ENCODE results near the gene MX1. TPM values are rescaled to one million over a fixed set of nuclear protein-coding genes. Genes with fewer than 3 reads are reported as not detected.

The MX1 gene
- total and polyA plus RNA-seq, 2 of the 13 experiments (the other 11 are each of a cell fraction or from before 2014, with no cell fraction given) = 2.6 to 5.8 TPM

DNA sequence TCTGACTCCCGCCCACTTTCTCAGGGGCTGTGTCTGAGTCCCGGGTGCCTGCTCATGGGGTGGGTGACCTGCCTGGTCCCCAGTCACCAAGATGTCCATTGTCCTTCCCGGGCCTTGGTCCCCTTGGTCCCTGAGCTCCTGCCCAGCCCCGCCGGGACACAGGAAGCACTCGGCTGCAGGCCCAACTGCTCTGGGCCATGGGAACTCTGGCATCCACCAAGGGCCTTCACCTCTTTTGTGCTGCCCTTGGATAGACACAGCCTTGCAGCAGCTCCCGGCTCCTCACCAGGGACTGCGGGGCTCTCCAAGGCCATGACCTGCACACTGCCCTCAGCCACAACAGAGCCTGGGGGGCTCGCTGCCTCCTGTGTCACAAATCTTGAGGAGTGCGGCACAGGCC is 22.1 kb upstream of the MX1 start:
- Histone ChIP-seq H2AFZ (ENCODE audit: low read length) (no peak overlapping the region), H3K4me3 (replicated peaks in 1 of 3; ENCODE audit: insufficient read depth in 1 of 3, low read depth in 2 of 3, low read length in 3 of 3) (no peak overlapping the region), H3K27me3 (ENCODE audit: control insufficient read depth in 1 of 2, insufficient read depth in 2 of 2, low read length in 2 of 2) (no peaks in the 10 kb centered on the region), H4K20me1 (ENCODE audit: insufficient read depth, low read length) (no peaks in the 10 kb centered on the region), H3K4me1 (ENCODE audit: insufficient read depth, low read length) (no peaks in the 10 kb centered on the region), H3K9ac (ENCODE audit: insufficient read depth, low read depth, low read length) (no peak overlapping the region), H3K27ac (ENCODE audit: extremely low read length, insufficient read depth, low read length) (no peak overlapping the region), H3K4me2 (ENCODE audit: low read depth, low read length) (no peak overlapping the region), H3K79me2 (ENCODE audit: insufficient read depth, low read length) (no peaks in the 10 kb centered on the region), H3K9me3 (ENCODE audit: low read length) (no peaks in the 10 kb centered on the region), H3K36me3 (replicated peaks in 1 of 2; ENCODE audit: control insufficient read depth in 1 of 2, insufficient read depth in 2 of 2, low read length in 2 of 2) (peaks cover 5 to 23% of the 10 kb centered on the region in 2 experiments; a peak in 3 of 5 replicates)
- no TSS peak for BruUV-seq (replicated peaks)
- no peak for TF ChIP-seq ZNF772 (CRISPR knock-in tag; IDR thresholded peaks at IDR 0.05)
- no peak for TF ChIP-seq CREM (IDR thresholded peaks at IDR 0.05)
- TF ChIP-seq CREM (CRISPR knock-in tag; IDR thresholded peaks at IDR 0.05) = no peak
- TF ChIP-seq ZNF276 (CRISPR knock-in tag; IDR thresholded peaks at IDR 0.05; ENCODE audit: low read depth) = no peak
- no peak for TF ChIP-seq MLX (CRISPR knock-in tag; IDR thresholded peaks at IDR 0.05)
- no peak for TF ChIP-seq NFKBIZ (CRISPR knock-in tag; IDR thresholded peaks at IDR 0.05)
- TF ChIP-seq, protein P1, sequence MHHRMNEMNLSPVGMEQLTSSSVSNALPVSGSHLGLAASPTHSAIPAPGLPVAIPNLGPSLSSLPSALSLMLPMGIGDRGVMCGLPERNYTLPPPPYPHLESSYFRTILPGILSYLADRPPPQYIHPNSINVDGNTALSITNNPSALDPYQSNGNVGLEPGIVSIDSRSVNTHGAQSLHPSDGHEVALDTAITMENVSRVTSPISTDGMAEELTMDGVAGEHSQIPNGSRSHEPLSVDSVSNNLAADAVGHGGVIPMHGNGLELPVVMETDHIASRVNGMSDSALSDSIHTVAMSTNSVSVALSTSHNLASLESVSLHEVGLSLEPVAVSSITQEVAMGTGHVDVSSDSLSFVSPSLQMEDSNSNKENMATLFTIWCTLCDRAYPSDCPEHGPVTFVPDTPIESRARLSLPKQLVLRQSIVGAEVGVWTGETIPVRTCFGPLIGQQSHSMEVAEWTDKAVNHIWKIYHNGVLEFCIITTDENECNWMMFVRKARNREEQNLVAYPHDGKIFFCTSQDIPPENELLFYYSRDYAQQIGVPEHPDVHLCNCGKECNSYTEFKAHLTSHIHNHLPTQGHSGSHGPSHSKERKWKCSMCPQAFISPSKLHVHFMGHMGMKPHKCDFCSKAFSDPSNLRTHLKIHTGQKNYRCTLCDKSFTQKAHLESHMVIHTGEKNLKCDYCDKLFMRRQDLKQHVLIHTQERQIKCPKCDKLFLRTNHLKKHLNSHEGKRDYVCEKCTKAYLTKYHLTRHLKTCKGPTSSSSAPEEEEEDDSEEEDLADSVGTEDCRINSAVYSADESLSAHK (CRISPR knock-in tag; IDR thresholded peaks at IDR 0.05; ENCODE audit: borderline replicate concordance) = no peak
- TF ChIP-seq RFXAP (CRISPR knock-in tag; IDR thresholded peaks at IDR 0.05; ENCODE audit: borderline replicate concordance) = no peak
- TF ChIP-seq SNAI1 (CRISPR knock-in tag; IDR thresholded peaks at IDR 0.05; ENCODE audit: borderline replicate concordance) = no peak
- no peak for TF ChIP-seq ZNF598 (CRISPR knock-in tag; IDR thresholded peaks at IDR 0.05; ENCODE audit: borderline replicate concordance)
- no peak for TF ChIP-seq SNAPC2 (CRISPR knock-in tag; IDR thresholded peaks at IDR 0.05)
- no peak for TF ChIP-seq BORCS8-MEF2B (CRISPR knock-in tag; IDR thresholded peaks at IDR 0.05)
- TF ChIP-seq JDP2 (CRISPR knock-in tag; IDR thresholded peaks at IDR 0.05; ENCODE audit: borderline replicate concordance) = no peak
- no peak for TF ChIP-seq ZSCAN25 (CRISPR knock-in tag; IDR thresholded peaks at IDR 0.05)
- no peak for TF ChIP-seq SP4 (CRISPR knock-in tag; IDR thresholded peaks at IDR 0.05)
- TF ChIP-seq ZNF746 (CRISPR knock-in tag; IDR thresholded peaks at IDR 0.05) = no peak
- TF ChIP-seq ADNP (CRISPR knock-in tag; IDR thresholded peaks at IDR 0.05) = no peak
- FAIRE-seq = no peak
- CTCF ChIA-PET (ENCODE audit: low intra/inter-chr PET ratio, low total read pairs) = no interaction called here
- POLR2A ChIA-PET = no interaction called here
- DNase-seq (ENCODE audit: low spot score) = no peak
- intact Hi-C loops (cut with micrococcal nuclease; ENCODE audit: unreplicated experiment) = no loop called here
- WGBS (ENCODE audit: low lambda C conversion rate) = 96% methylated on average over 4 of the region's 10 CpGs
- in situ Hi-C loops (cut with HindIII; ENCODE audit: extremely low pct_ligation_motif_present, low pct_unique_long_range_greater_than_20kb) = no loop called here
- no peak for ATAC-seq

Data from HepG2 (cell line).